Fibroblast of pulmonary artery (primary cell): Measurements from ENCODE around the gene MTHFR.
A peak's percentile ranks its signal among the peaks of the same experiment; 100 is the strongest.

ENCODE experiments used
- DNase-seq: peaks from one replicate; pipeline ENCODE4 v3.0.0-alpha.2; 2010; ENCODE audit warnings: low read depth
- H3K4me3 ChIP-seq: replicated peaks from 2 replicates; pipeline ENCODE4 v1.5.1; 2011; ENCODE audit warnings: low read depth, mild to moderate bottlenecking, control low read depth, low read length, moderate library complexity
- CTCF ChIP-seq: IDR thresholded peaks from 2 replicates; pipeline ENCODE4 v1.5.1; 2011; ENCODE audit warnings: mild to moderate bottlenecking, control low read depth, low read length, inconsistent platforms; ENCODE audit errors: missing control alignments

Gene MTHFR

GRCh38 chr1:11805422-11806306 is at the start of gene MTHFR, which contains the start of gene CLCN6:
TSS of gene MTHFR (minus strand) at chr1:11805964. CDS start at chr1:11803116, 2,848 bp downstream.
TSS of gene CLCN6 (plus strand) at chr1:11806191. CDS start at chr1:11806263, 72 bp downstream.
- TF ChIP-seq CTCF: no peak
- DNase-seq: peak; percentile 99
- H3K4me3 ChIP-seq: peak within 1 kb of the TSS; percentile 67

GRCh38 chr1:11855430-11855829 is 49.7 kb upstream of the MTHFR start:
- H3K4me3 ChIP-seq: no peak overlapping the region
- DNase-seq: no peak
- no peak for TF ChIP-seq CTCF

- TF ChIP-seq CTCF: no peak
- DNase-seq: no peak
- H3K4me3 ChIP-seq: no peak overlapping the region
These were observed 48.8 kb upstream of the MTHFR start for GRCh38 chr1:11854519-11854918.

- H3K4me3 ChIP-seq: no peak overlapping the region
- no peak for TF ChIP-seq CTCF
- DNase-seq: no peak
These were observed 45.4 kb upstream of the MTHFR start for GRCh38 chr1:11851180-11851579.

GRCh38 chr1:11850156-11850555 is 44.4 kb upstream of the MTHFR start:
- no peak overlapping the region for H3K4me3 ChIP-seq
- TF ChIP-seq CTCF: no peak
- DNase-seq: no peak

GRCh38 chr1:11848373-11848700 is 42.6 kb upstream of the MTHFR start:
- no peak for TF ChIP-seq CTCF
- no peak overlapping the region for H3K4me3 ChIP-seq
- DNase-seq: no peak
